CD8-positive, alpha-beta T cell (primary cell): ENCODE measurements around the gene MARF1. TPM values are rescaled to one million over a fixed set of nuclear protein-coding genes. Genes with fewer than 3 reads are reported as not detected.

Source experiments
- total RNA-seq, 46 experiments: library from RNA in 2 of 46; stranded (reverse) in 2 of 46; gene quantifications; one replicate each; pipeline ENCODE4 v1.2.3 and lab custom pipeline; 2021 to 2026

Gene MARF1
- total RNA-seq, 2 experiments from 2014 or later, result 169 to 176 TPM

Other genes starting within 250 kb of the MARF1 start
- not detected for gene MPV17L, start 247.4 kb downstream of the MARF1 start, total RNA-seq
- 1 to 10 TPM; 1.9 to 2.4 TPM for gene BMERB1, start 208.6 kb downstream of the MARF1 start, total RNA-seq
- 100 to 1,000 TPM; 113 to 119 TPM for gene NDE1, start 7.1 kb upstream of the MARF1 start, total RNA-seq
- gene MYH11, start 213.9 kb upstream of the MARF1 start, total RNA-seq, result not detected
- 10 to 100 TPM; 12.5 to 13.6 TPM for gene CEP20, start 245.4 kb upstream of the MARF1 start, total RNA-seq